ENCODE results near the gene CERS4.

- TF ChIP-seq, protein P1, sequence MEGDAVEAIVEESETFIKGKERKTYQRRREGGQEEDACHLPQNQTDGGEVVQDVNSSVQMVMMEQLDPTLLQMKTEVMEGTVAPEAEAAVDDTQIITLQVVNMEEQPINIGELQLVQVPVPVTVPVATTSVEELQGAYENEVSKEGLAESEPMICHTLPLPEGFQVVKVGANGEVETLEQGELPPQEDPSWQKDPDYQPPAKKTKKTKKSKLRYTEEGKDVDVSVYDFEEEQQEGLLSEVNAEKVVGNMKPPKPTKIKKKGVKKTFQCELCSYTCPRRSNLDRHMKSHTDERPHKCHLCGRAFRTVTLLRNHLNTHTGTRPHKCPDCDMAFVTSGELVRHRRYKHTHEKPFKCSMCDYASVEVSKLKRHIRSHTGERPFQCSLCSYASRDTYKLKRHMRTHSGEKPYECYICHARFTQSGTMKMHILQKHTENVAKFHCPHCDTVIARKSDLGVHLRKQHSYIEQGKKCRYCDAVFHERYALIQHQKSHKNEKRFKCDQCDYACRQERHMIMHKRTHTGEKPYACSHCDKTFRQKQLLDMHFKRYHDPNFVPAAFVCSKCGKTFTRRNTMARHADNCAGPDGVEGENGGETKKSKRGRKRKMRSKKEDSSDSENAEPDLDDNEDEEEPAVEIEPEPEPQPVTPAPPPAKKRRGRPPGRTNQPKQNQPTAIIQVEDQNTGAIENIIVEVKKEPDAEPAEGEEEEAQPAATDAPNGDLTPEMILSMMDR (conservative IDR thresholded peaks at IDR 0.05; ENCODE audit: low read depth, low read length): no peak
- no peak for TF ChIP-seq EZH2 (IDR thresholded peaks at IDR 0.05; ENCODE audit: low read length, unreplicated experiment)
- TF ChIP-seq EZH2phosphoT487 (IDR thresholded peaks at IDR 0.05; ENCODE audit: borderline replicate concordance, low read length): no peak
Measured at GRCh38 chr19:8250596-8250995, 41.4 kb downstream of the CERS4 start.
